VCaP (cell line): ENCODE data around the gene GPR152.

Source experiments
- H3K27ac ChIP-seq: fragments of 450-650 bp; 2 replicates; pipeline ENCODE4 v1.5.1; 2017
- CTCF ChIP-seq: fragments of 450-650 bp; conservative IDR thresholded peaks from 2 replicates; pipeline ENCODE4 v1.5.1; 2017; ENCODE audit warnings: mild to moderate bottlenecking, moderate library complexity

The GPR152 gene

GRCh38 chr11:67408437-67409200 lies 43.9 kb downstream of the GPR152 start:
- no peak for TF ChIP-seq CTCF
- H3K27ac ChIP-seq: no peak overlapping the region

GRCh38 chr11:67407688-67408163 lies 44.8 kb downstream of the GPR152 start:
- H3K27ac ChIP-seq: no peak overlapping the region
- no peak for TF ChIP-seq CTCF

GRCh38 chr11:67406969-67407687 lies 45.4 kb downstream of the GPR152 start:
- no peak for TF ChIP-seq CTCF
- H3K27ac ChIP-seq: no peak overlapping the region

- no peak overlapping the region for H3K27ac ChIP-seq
- TF ChIP-seq CTCF: no peak
These were observed 46.0 kb downstream of the GPR152 start for GRCh38 chr11:67406420-67406968.

- no peak overlapping the region for H3K27ac ChIP-seq
- no peak for TF ChIP-seq CTCF
These were observed 46.7 kb downstream of the GPR152 start for GRCh38 chr11:67405688-67406339.

GRCh38 chr11:67405196-67405567 lies 47.3 kb downstream of the GPR152 start:
- H3K27ac ChIP-seq: no peak overlapping the region
- TF ChIP-seq CTCF: no peak
